ENCODE measurements around the gene CUX1. TPM values are rescaled to one million over a fixed set of nuclear protein-coding genes. Genes with fewer than 3 reads are reported as not detected.

Gene CUX1
- total RNA-seq, 4 donors from 2014 or later, result 40.0 to 55.9 (median 47.3) TPM

GRCh38 chr7:102054158-102054557 is 236.7 kb downstream of the CUX1 start:
- intact Hi-C loops (cut with DNase I), result no loop called here
- no peak for DNase-seq
- Histone ChIP-seq H3K27me3 (no peaks in the 10 kb centered on the region), H3K9me3 (no peaks in the 10 kb centered on the region), H3K4me3 (no peak overlapping the region), H3K4me1 (peaks cover 0 to 11% (median 0%) of the 10 kb centered on the region in 3 donors), H3K27ac (no peak overlapping the region), H3K36me3 (no peaks in the 10 kb centered on the region)
- 93 to 97% methylated on average over 2 of the region's 2 CpGs for WGBS, 2 donors
- TF ChIP-seq CTCF (IDR thresholded peaks at IDR 0.05) (no peak), POLR2A (IDR thresholded peaks at IDR 0.05) (no peak)

- Histone ChIP-seq H3K27me3 (no peaks in the 10 kb centered on the region), H3K36me3 (no peaks in the 10 kb centered on the region), H3K9me3 (no peaks in the 10 kb centered on the region), H3K4me3 (no peak overlapping the region), H3K27ac (no peak overlapping the region), H3K4me1 (peaks cover 0 to 11% (median 0%) of the 10 kb centered on the region in 3 donors)
- intact Hi-C loops (cut with DNase I), result no loop called here
- no peak for TF ChIP-seq CTCF (IDR thresholded peaks at IDR 0.05)
- TF ChIP-seq POLR2A (IDR thresholded peaks at IDR 0.05), result no peak
- WGBS, 2 donors, result 86 to 100% methylated on average over 2 of the region's 2 CpGs
- no peak for DNase-seq
Measured at GRCh38 chr7:102055181-102055976, 238.0 kb downstream of the CUX1 start.

- intact Hi-C loops (cut with DNase I), result no loop called here
- no peak for DNase-seq
- Histone ChIP-seq H3K27ac (no peak overlapping the region), H3K9me3 (no peaks in the 10 kb centered on the region), H3K4me3 (no peak overlapping the region), H3K36me3 (no peaks in the 10 kb centered on the region), H3K4me1 (peaks cover 6 to 16% (median 12%) of the 10 kb centered on the region in 3 donors), H3K27me3 (no peaks in the 10 kb centered on the region)
- WGBS, 2 donors, result 86 to 88% methylated on average over 9 of the region's 9 CpGs
- TF ChIP-seq CTCF (IDR thresholded peaks at IDR 0.05) (no peak), POLR2A (IDR thresholded peaks at IDR 0.05) (no peak)
Measured at GRCh38 chr7:102059524-102059923, 242.1 kb downstream of the CUX1 start.

- Histone ChIP-seq H3K27ac (no peak overlapping the region), H3K4me3 (no peak overlapping the region), H3K27me3 (no peaks in the 10 kb centered on the region), H3K4me1 (peaks cover 10 to 22% (median 14%) of the 10 kb centered on the region in 3 donors), H3K9me3 (no peaks in the 10 kb centered on the region), H3K36me3 (no peaks in the 10 kb centered on the region)
- TF ChIP-seq CTCF (IDR thresholded peaks at IDR 0.05) (no peak), POLR2A (IDR thresholded peaks at IDR 0.05) (no peak)
- WGBS, 2 donors, result 91 to 98% methylated on average over 7 to 9 of the region's 11 CpGs
- intact Hi-C loops (cut with DNase I), result no loop called here
- no peak for DNase-seq
Measured at GRCh38 chr7:102061354-102061945, 244.0 kb downstream of the CUX1 start.

GRCh38 chr7:102061981-102062390 is 244.6 kb downstream of the CUX1 start:
- no peak for DNase-seq
- Histone ChIP-seq H3K36me3 (no peaks in the 10 kb centered on the region), H3K4me3 (no peak overlapping the region), H3K27me3 (no peaks in the 10 kb centered on the region), H3K9me3 (no peaks in the 10 kb centered on the region), H3K27ac (no peak overlapping the region), H3K4me1 (peaks cover 10 to 22% (median 14%) of the 10 kb centered on the region in 3 donors)
- WGBS, 2 donors, result 67 to 75% methylated on average over 3 to 7 of the region's 8 CpGs
- TF ChIP-seq POLR2A (IDR thresholded peaks at IDR 0.05) (no peak), CTCF (IDR thresholded peaks at IDR 0.05) (no peak)
- intact Hi-C loops (cut with DNase I), result no loop called here

Measured in esophagus squamous epithelium (tissue), 5 donors.